GM18505 (cell line): ENCODE results near the gene CTNND2.

ENCODE experiments used
- ATAC-seq: cut with Tn5 transposase; IDR thresholded peaks from one replicate; pipeline ENCODE4 v1.9.1; 2021; ENCODE audit not compliant: unreplicated experiment
- POLR2A ChIP-seq: IDR thresholded peaks from 4 replicates; pipeline ENCODE4 v1.6.1; 2011; ENCODE audit warnings: borderline replicate concordance; ENCODE audit not compliant: insufficient read depth, insufficient read length; ENCODE audit errors: extremely low read depth

Gene CTNND2

DNA sequence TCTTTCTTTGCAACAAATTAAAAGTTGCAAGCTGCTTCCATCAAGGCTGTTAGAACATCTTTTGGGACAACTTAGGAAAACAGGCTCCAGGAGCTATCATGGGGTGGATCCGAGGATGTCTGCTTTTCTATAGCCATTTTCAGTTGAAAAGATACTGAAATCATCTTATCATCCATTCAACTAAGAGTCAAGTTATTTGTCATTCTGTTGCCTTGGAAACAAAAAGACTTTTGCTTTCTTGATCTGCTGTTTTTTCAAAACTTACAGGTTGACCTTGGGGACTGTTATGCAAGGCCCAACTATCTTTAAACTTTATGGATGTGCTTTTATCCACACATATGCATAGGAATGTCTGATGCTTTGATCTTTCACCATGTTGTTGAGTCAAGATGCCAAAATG is 597.9 kb downstream of the CTNND2 start:
- no peak for TF ChIP-seq POLR2A
- no peak for ATAC-seq

DNA sequence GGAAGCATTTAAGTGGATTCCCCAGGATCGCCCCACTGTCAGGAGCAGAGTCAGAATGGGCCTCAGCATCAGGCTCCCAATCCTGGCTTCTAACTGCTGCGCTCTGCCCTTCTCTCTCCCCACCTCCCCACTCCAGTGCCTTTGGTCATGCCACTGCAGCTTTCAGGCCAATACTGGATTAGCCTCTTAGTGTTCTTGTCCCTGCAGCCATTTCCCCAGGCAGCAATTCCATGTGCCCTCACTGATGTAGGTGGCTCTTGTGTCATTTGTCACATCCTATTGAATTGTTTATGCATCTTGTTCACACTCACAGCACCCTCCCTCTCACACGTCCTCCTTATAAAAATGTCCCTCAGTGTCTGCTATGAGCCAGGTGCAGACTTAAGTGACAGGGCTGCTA is 599.0 kb downstream of the CTNND2 start:
- TF ChIP-seq POLR2A = no peak

DNA sequence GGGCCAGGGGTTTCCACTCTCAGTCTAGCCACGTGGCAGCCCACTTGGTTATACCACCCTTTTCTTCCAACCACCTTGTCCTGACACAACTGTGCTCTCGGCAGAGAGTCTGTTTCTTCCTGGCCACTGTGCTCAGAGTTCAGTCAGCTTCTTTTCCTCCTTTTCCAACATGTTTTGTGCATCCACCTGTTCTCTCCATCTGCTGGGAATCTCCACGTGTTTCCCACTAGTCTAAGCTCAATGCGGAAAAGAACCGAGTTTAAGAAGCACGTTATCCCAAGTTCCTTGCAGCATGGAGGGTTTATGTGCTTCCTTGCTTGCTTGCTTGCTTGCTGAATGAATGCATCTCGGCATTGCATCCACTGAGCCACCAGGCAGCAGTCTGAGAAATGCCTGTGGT is 599.6 kb downstream of the CTNND2 start:
- no peak for ATAC-seq
- no peak for TF ChIP-seq POLR2A

More for the DNA sequence above, 599.0 kb downstream of the CTNND2 start:
- ATAC-seq = no peak

DNA sequence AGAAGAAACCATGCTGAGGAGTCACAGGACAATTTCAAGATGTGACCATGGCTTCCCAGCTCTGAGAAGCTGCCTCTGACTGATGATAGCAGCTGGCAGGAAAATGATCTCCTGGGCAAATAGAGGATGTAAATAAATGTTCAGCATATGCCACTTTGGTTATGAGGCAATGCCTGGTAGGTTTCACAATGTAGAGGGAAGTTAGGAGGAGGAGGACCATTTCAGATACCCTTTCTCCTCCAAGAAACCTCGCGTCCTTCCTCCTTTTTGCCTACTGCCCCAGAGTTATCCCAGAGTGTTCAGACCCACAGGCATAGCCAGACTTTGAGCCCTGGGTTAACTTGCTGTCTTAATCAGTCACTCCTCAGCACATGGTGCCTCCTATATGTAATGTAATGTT is 601.6 kb downstream of the CTNND2 start:
- no peak for TF ChIP-seq POLR2A
- no peak for ATAC-seq

DNA sequence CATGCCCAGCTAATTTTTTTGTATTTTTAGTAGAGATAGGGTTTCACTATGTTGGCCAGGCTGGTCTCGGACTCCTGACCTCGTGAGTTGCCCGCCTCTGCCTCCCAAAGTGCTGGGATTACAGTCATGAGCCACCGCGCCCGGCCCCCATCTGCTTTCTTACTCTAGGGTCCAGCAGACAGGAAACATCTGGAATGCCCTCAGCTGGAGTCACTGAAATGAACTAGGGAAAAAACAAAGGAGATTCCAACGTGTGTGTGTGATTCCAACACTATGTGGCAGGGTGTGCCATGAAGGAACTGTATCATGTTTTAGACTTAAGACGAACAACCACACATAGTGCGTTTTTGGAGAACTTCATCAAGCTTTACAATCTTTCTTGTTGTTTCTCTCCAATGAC is 603.1 kb downstream of the CTNND2 start:
- TF ChIP-seq POLR2A = no peak

DNA sequence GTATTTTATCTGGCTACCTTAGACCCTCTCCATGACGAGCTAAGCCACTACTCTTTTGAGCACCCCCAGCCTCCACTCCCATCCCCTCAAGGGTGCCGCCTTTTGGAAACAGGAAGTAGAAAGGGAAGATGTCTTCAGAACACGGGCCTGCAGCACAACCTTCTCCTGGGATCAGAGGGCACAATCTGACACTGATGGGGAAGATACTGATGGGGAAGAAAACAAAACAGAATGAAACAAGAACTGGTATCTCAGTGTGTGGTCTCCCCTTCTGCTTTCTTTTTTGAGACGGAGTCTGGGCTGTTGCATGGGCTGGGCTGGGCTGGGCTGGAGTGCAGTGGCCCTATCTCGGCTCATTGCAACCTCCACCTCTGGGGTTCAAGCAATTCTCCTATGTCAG is 603.5 kb downstream of the CTNND2 start:
- no peak for ATAC-seq
- TF ChIP-seq POLR2A = no peak

More for the DNA sequence above, 603.1 kb downstream of the CTNND2 start:
- no peak for ATAC-seq

DNA sequence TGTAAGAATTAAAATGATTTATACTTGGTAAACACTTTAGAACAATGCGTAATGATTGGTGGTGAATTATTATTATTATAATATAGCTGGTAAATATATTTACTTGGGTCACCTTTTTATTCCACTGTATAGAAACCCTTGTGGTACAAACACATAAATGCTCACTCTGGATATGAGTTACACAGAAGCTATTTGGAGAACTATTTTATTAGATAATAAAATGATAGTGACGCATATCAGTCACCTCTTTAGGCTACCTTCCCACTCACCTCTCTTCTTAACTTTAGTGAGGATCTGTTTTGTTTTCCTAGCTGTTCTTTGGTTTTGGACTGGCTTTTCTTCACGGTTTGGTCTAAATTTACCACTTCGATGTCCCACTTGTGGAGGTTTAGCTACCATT is 605.4 kb downstream of the CTNND2 start:
- ATAC-seq = no peak
- TF ChIP-seq POLR2A = no peak

DNA sequence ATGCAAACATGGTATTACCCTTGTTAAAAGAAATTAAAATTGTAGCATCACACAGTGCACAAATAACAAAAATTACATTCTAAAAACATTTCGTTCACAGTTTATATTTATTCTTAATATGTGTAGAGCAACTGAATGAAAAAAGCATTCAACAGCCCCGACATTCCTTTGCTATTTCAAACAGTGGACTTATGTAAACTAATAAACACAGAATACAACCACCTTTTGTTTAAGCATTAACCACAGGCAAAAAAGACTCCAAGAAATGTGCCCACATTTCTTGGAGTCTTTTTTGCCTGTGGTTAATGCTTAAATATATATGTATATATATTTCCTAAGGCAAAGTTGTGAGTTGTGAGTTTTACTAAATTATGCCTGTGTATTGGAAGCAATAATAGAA is 610.7 kb downstream of the CTNND2 start:
- no peak for ATAC-seq
- no peak for TF ChIP-seq POLR2A

DNA sequence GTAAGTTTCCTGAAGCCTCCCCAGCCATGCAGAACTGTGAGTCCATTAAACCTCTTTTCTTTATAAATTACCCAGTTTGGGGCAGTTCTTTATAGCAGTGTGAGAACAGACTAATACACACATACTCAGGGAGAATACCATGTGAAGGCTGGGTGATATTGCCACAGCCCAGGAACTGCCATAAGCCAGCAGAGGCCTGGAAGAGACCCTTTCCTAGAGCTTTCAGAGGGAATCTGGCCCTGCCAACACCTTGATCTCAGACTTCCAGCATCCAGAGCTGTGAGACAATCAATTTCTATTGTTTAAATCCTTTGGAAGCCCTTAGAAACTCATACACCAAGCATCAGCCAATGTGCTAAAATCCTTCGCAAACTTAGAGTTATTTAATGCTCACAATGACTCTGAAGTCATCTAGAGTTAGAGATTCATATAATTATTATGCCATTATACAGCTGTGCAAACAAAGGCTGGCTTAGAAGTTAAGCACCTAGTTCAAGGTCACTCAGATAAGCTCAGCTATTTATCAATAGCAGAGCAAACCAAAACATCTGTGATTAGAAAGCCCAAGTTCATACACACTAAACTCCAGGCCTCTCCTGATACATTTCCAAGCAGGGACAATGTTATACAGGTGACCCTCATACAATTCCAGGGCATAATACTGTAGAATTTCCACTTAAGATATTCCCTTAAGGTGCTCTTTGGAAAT is 611.4 kb downstream of the CTNND2 start:
- TF ChIP-seq POLR2A = no peak
- no peak for ATAC-seq

DNA sequence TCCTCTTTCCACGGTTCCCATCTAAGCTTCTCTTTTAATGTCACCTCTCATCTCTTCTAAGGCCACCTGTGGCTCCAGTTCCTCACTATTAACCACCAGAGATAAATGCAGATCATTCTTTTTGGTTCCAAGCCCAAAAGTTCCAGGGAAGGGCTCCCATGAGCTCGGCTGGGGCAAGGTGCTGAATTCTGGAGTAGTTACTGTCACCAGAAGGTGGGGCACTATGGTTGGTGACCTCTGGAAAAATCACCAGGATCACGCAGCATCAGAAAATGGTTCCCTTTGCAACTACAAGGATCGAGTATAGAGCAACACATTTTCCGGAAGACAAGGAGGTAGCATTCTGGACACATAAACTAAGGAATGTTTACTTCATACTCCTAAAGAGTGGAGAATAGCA is 614.5 kb downstream of the CTNND2 start:
- no peak for ATAC-seq

DNA sequence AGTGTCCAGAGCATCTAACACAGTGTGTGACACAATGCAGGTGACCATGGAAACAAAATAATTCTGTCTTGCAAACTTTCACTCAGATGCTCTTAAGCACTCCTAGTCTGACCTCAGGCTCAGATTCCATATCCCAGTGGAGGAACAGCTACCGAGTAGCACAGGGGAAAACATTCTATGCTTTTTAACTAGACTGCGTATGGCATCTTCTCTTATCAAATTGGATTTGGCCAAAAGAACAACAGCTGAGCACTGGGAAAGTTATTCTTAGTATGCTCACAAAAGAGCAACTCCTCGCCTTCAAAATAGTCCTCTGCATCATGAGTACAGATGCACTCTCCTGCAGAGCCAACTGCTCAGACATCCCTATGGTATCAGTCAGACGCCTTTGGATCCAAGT is 615.0 kb downstream of the CTNND2 start:
- TF ChIP-seq POLR2A = no peak
- ATAC-seq = no peak

More for the DNA sequence above, 614.5 kb downstream of the CTNND2 start:
- TF ChIP-seq POLR2A = no peak

DNA sequence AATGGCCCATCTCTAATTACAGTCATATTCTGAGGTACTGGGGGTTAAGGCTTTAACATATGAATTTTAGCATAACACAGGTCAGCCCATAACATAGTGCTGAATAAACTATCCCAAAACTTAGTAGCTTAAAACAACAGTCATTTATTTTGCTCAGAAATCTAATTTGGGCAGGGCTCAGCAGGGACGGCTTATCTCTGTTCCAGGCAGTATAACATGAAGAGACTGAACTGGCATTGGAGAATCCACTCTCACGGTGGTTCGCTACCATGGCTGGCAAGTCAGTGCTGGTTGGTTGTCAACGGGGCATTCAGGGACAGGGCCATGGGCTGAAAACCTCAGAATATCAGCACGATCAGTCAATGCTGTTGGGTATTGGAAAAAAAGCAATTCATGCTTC is 622.4 kb downstream of the CTNND2 start:
- TF ChIP-seq POLR2A = no peak
- no peak for ATAC-seq

DNA sequence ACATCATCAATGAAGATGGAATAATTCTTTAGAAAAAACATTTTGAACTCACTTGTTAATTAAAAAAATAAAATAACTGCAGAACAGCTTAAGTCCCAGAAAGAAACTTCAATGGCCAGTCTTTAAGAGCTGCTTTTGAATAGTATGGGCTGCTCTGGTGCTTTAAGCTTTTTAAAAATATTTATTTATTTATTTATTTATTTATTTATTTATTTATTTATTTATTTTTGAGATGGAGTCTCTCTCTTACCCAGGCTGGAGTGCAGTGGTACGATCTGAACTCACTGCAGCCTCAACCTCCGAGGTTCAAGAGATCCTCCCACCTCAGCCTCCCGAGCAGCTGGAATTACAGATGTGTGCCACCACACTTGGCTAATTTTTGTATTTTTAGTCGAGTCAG is 626.9 kb downstream of the CTNND2 start:
- TF ChIP-seq POLR2A = no peak
- no peak for ATAC-seq

DNA sequence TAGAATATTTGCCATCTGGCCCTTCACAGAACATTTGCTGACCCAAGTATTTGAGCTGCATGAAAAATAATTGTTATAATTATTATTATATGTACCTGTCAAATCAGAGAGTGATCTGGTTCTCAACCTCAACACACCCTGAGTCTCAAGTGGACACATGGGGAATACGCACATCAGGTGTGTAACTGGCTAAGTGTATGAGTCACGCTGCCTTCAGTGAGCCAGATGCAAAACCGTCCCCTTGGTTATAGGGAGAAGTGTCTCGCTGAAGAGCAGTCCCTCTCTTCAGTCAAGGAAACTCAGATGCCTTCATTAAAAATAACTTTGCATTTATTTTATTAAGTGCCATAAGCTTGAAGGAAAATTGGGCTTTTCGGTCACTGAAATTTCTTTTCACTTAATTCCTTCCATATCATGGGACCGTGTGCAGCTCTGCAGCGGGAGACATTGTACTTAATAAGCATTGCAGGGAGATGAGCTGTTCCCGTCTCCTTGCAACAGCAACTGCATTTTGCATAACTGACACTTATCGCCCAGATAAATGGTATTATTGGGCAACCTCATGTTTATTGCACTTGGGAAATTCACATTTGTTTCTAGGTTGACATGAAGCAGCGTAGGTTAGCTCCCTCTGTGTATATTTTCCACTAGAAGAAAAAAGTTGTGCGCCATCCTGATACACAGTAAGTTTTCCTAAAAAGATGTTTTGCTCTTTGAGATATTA is 630.9 kb downstream of the CTNND2 start:
- no peak for ATAC-seq
- TF ChIP-seq POLR2A = no peak
